WTC11 (cell line): Measurements from ENCODE around the gene CCDC157.

Experiments
- CTCF ChIP-seq: fragments of 200-600 bp; IDR thresholded peaks from 2 replicates; pipeline ENCODE4 v1.8.0; 2022; ENCODE audit warnings: antibody characterized with exemption
- HMGA2 ChIP-seq: fragments of 250-450 bp; sonication (Bioruptor Pico); IDR thresholded peaks from 2 replicates; pipeline ENCODE4 v1.4.0; 2021; ENCODE audit warnings: mild to moderate bottlenecking, moderate library complexity
- RELA ChIP-seq: sonication (generic); formaldehyde crosslinking; IDR thresholded peaks from 2 replicates; pipeline ENCODE4 v1.8.1; 2022; ENCODE audit warnings: missing genetic modification reagents, mild to moderate bottlenecking, borderline replicate concordance
- SMAD3 ChIP-seq: sonication (generic); formaldehyde crosslinking; IDR thresholded peaks from 2 replicates; pipeline ENCODE4 v1.8.0; 2022; ENCODE audit warnings: missing genetic modification reagents, mild to moderate bottlenecking, borderline replicate concordance
- TCF7 ChIP-seq: sonication (generic); formaldehyde crosslinking; IDR thresholded peaks from 2 replicates; pipeline ENCODE4 v1.8.0; 2022; ENCODE audit warnings: mild to moderate bottlenecking, low read depth, missing genetic modification reagents, moderate library complexity
- ZBTB21 ChIP-seq: sonication (generic); formaldehyde crosslinking; IDR thresholded peaks from 2 replicates; pipeline ENCODE4 v1.8.1; 2023; ENCODE audit warnings: mild to moderate bottlenecking, missing genetic modification reagents, borderline replicate concordance

- TF ChIP-seq CTCF = no peak
- TF ChIP-seq ZBTB21 (CRISPR knock-in tag) = no peak
- no peak for TF ChIP-seq RELA (CRISPR knock-in tag)
- no peak for TF ChIP-seq TCF7 (CRISPR knock-in tag)
- TF ChIP-seq SMAD3 (CRISPR knock-in tag) = no peak
- no peak for TF ChIP-seq HMGA2
These were observed 68.5 kb downstream of the CCDC157 start for GRCh38 chr22:30425327-30425615.
